Mesenchymal stem cell (in vitro differentiated cells and primary cell): ENCODE measurements around the gene CHPT1.

Experiments used
- DNase-seq: peaks from one replicate; pipeline ENCODE4 v3.0.0-alpha.2; 2013
- H2AFZ ChIP-seq: one replicate; pipeline ENCODE4 v1.6.1; 2013; ENCODE audit warnings: low read depth, mild to moderate bottlenecking, control low read depth, inconsistent platforms, low read length, moderate library complexity
- H2AK5ac ChIP-seq: 2 replicates; pipeline ENCODE4 v1.6.1; 2013; ENCODE audit warnings: low read length, moderate library complexity, mild to moderate bottlenecking, inconsistent platforms; ENCODE audit not compliant: severe bottlenecking
- H2BK120ac ChIP-seq: one replicate; pipeline ENCODE4 v1.6.1; 2013; ENCODE audit warnings: low read depth, mild to moderate bottlenecking, inconsistent platforms, low read length, moderate library complexity
- H2BK12ac ChIP-seq, 2 experiments: one replicate each; pipeline ENCODE4 v1.6.1; 2013; ENCODE audit warnings: inconsistent platforms in 2 of 2, low read length in 2 of 2, mild to moderate bottlenecking in 2 of 2, moderate library complexity in 2 of 2, control low read depth in 1 of 2
- H2BK15ac ChIP-seq: one replicate; pipeline ENCODE4 v1.6.1; 2013; ENCODE audit warnings: mild to moderate bottlenecking, low read depth, inconsistent platforms; ENCODE audit not compliant: poor library complexity, severe bottlenecking
- H2BK5ac ChIP-seq: 2 replicates; pipeline ENCODE4 v1.6.1; 2013; ENCODE audit warnings: low read depth, mild to moderate bottlenecking, low read length, control low read depth, inconsistent platforms; ENCODE audit not compliant: poor library complexity, severe bottlenecking
- H3K14ac ChIP-seq, 2 experiments: one replicate each; pipeline ENCODE4 v1.6.1; 2013; ENCODE audit warnings: inconsistent platforms in 2 of 2, low read length in 2 of 2, control low read depth in 1 of 2, mild to moderate bottlenecking in 1 of 2, moderate library complexity in 1 of 2
- H3K18ac ChIP-seq, 2 experiments: one replicate each; pipeline ENCODE4 v1.6.1; 2013; ENCODE audit warnings: inconsistent platforms in 2 of 2, low read length in 2 of 2, control low read depth in 1 of 2, low read depth in 1 of 2, mild to moderate bottlenecking in 1 of 2
- H3K23ac ChIP-seq, 2 experiments: one replicate each; pipeline ENCODE4 v1.6.1; 2013; ENCODE audit warnings: inconsistent platforms in 2 of 2, low read length in 2 of 2, mild to moderate bottlenecking in 2 of 2, moderate library complexity in 2 of 2, control low read depth in 1 of 2
- H3K27ac ChIP-seq: 2 replicates; pipeline ENCODE4 v1.5.1; 2013; ENCODE audit warnings: mild to moderate bottlenecking, moderate library complexity, low read length, control low read depth, inconsistent platforms; ENCODE audit not compliant: poor library complexity, severe bottlenecking
- H3K27me3 ChIP-seq, 2 experiments: 2 replicates each; pipeline versions ENCODE4 v1.6.1 to v1.7.0; 2013; ENCODE audit warnings: low read length in 2 of 2, mild to moderate bottlenecking in 2 of 2, moderate library complexity in 2 of 2, control low read depth in 1 of 2, inconsistent platforms in 1 of 2; ENCODE audit not compliant: control insufficient read depth in 1 of 2, insufficient read depth in 1 of 2
- H3K36me3 ChIP-seq, 2 experiments: 2 replicates each; pipeline versions ENCODE4 v1.6.1 to v1.7.0; 2013; ENCODE audit warnings: low read length in 2 of 2, control low read depth in 1 of 2, inconsistent platforms in 1 of 2, low read depth in 1 of 2, mild to moderate bottlenecking in 1 of 2; ENCODE audit not compliant: insufficient read depth in 2 of 2, control insufficient read depth in 1 of 2
- H3K4ac ChIP-seq, 2 experiments: one replicate each; pipeline ENCODE4 v1.6.1; 2013; ENCODE audit warnings: inconsistent platforms in 2 of 2, low read length in 2 of 2, mild to moderate bottlenecking in 2 of 2, moderate library complexity in 2 of 2, control low read depth in 1 of 2, low read depth in 1 of 2
- H3K4me1 ChIP-seq: 2 replicates; pipeline ENCODE4 v1.6.1; 2013; ENCODE audit warnings: low read depth, low read length, control low read depth; ENCODE audit not compliant: control insufficient read depth, insufficient read depth
- H3K4me2 ChIP-seq: 2 replicates; pipeline ENCODE4 v1.6.1; 2013; ENCODE audit warnings: low read length, mild to moderate bottlenecking, inconsistent platforms; ENCODE audit not compliant: poor library complexity, severe bottlenecking
- H3K4me3 ChIP-seq, 2 experiments: 2 replicates each; pipeline versions ENCODE4 v1.5.1 to v1.7.0; 2013; ENCODE audit warnings: low read length in 2 of 2, mild to moderate bottlenecking in 2 of 2, control low read depth in 1 of 2, low read depth in 1 of 2; ENCODE audit not compliant: insufficient read depth in 1 of 2
- H3K79me1 ChIP-seq: replicated peaks from 2 replicates; pipeline ENCODE4 v1.6.1; 2013; ENCODE audit warnings: mild to moderate bottlenecking, control low read depth, low read length, inconsistent platforms; ENCODE audit not compliant: poor library complexity, severe bottlenecking
- H3K9ac ChIP-seq: 2 replicates; pipeline ENCODE4 v1.7.0; 2013; ENCODE audit warnings: mild to moderate bottlenecking, low read length, moderate library complexity
- H3K9me3 ChIP-seq: 2 replicates; pipeline ENCODE4 v1.7.0; 2013; ENCODE audit warnings: mild to moderate bottlenecking, low read length; ENCODE audit not compliant: control insufficient read depth
- H4K8ac ChIP-seq: one replicate; pipeline ENCODE4 v1.6.1; 2013; ENCODE audit warnings: inconsistent platforms, mild to moderate bottlenecking, low read length, moderate library complexity
- H4K91ac ChIP-seq: one replicate; pipeline ENCODE4 v1.6.1; 2013; ENCODE audit warnings: mild to moderate bottlenecking, low read length, inconsistent platforms
- WGBS: methylation state at CpG from one replicate; pipeline ENCODE4 v1.1.7; 2013; ENCODE audit warnings: mixed read lengths; 5-methylcytosine and 5-hydroxymethylcytosine counted together

Gene CHPT1

DNA sequence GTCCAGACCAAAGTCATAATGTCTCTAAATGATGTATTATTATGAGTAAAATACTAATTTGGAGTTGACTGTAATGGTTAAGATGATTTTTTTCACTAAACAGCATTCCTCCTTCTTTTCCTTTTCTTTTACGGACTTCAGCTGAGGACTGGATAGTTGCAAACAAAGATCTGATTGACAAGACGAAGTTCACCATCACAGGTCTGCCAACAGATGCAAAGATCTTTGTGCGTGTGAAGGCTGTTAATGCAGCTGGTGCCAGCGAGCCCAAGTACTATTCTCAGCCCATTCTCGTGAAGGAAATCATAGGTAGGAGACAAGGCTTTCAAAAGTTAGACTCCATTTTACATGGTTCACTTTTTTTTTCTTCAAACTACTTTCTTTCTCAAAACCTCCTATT, 29.8 kb upstream of the CHPT1 start:
- no peak overlapping the region for H2BK120ac ChIP-seq
- WGBS: 95% methylated on average over 4 of the region's 5 CpGs
- H3K4me1 ChIP-seq: no peaks in the 10 kb centered on the region
- no peak overlapping the region for H2BK5ac ChIP-seq
- H3K14ac ChIP-seq: no peak overlapping the region
- no peak overlapping the region for H2BK15ac ChIP-seq
- H3K27ac ChIP-seq: no peak overlapping the region
- no peak overlapping the region for H3K4me2 ChIP-seq
- H3K23ac ChIP-seq: no peak overlapping the region
- no peaks in the 10 kb centered on the region for H3K79me1 ChIP-seq
- DNase-seq: no peak
- no peak overlapping the region for H3K9ac ChIP-seq
- no peak overlapping the region for H3K4me3 ChIP-seq
- no peak overlapping the region for H4K8ac ChIP-seq
- no peak overlapping the region for H3K4ac ChIP-seq
- no peaks in the 10 kb centered on the region for H3K9me3 ChIP-seq
- H2AFZ ChIP-seq: no peak overlapping the region
- peaks cover 0 to 15% of the 10 kb centered on the region in 2 experiments for H3K27me3 ChIP-seq
- H4K91ac ChIP-seq: no peak overlapping the region
- no peaks in the 10 kb centered on the region for H3K36me3 ChIP-seq
- H2AK5ac ChIP-seq: no peak overlapping the region
- no peak overlapping the region for H3K18ac ChIP-seq
- no peak overlapping the region for H2BK12ac ChIP-seq

DNA sequence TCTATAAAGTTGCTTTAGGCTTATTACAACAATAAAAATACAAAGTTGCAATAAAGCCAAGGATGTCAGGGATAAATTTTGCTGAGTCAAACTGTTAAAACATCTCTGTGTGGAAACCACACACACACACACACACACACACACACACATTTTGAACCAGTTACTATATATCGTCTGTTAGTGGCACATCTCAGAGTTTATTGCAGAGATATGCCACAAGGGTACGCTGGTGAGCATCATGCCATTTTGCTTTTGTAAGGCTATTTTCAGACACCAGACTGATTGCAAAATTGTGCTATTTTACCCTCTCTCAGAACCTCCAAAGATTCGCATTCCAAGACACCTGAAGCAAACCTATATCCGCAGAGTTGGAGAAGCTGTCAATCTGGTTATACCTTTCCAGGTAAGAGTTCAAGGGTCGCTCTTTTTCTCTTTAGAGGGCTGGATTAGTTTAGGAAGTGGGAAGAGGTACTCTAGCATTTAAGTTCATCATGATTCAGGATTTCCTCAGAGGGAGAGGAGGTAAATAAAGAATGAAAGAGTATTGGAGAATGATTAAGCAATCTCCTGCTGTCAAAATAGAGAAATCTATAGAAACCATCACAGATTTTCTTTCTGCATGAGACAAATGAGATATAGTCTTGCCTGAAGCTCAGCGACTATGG, 27.3 kb upstream of the CHPT1 start:
- H3K23ac ChIP-seq: no peak overlapping the region
- DNase-seq: peak; percentile 58
- H3K4me3 ChIP-seq: no peak overlapping the region
- no peaks in the 10 kb centered on the region for H3K9me3 ChIP-seq
- H4K91ac ChIP-seq: no peak overlapping the region
- no peak overlapping the region for H3K27ac ChIP-seq
- no peak overlapping the region for H2AK5ac ChIP-seq
- H3K4ac ChIP-seq: no peak overlapping the region
- no peak overlapping the region for H2BK5ac ChIP-seq
- H3K27me3 ChIP-seq: peaks cover 0 to 9% of the 10 kb centered on the region in 2 experiments
- H3K4me1 ChIP-seq: no peaks in the 10 kb centered on the region
- no peak overlapping the region for H3K4me2 ChIP-seq
- no peak overlapping the region for H2BK12ac ChIP-seq
- H3K79me1 ChIP-seq: no peaks in the 10 kb centered on the region
- no peak overlapping the region for H2AFZ ChIP-seq
- H2BK120ac ChIP-seq: no peak overlapping the region
- H3K18ac ChIP-seq: no peak overlapping the region
- 65% methylated on average over 6 of the region's 6 CpGs for WGBS
- no peak overlapping the region for H2BK15ac ChIP-seq
- H4K8ac ChIP-seq: no peak overlapping the region
- H3K36me3 ChIP-seq: no peaks in the 10 kb centered on the region
- no peak overlapping the region for H3K9ac ChIP-seq
- H3K14ac ChIP-seq: no peak overlapping the region

DNA sequence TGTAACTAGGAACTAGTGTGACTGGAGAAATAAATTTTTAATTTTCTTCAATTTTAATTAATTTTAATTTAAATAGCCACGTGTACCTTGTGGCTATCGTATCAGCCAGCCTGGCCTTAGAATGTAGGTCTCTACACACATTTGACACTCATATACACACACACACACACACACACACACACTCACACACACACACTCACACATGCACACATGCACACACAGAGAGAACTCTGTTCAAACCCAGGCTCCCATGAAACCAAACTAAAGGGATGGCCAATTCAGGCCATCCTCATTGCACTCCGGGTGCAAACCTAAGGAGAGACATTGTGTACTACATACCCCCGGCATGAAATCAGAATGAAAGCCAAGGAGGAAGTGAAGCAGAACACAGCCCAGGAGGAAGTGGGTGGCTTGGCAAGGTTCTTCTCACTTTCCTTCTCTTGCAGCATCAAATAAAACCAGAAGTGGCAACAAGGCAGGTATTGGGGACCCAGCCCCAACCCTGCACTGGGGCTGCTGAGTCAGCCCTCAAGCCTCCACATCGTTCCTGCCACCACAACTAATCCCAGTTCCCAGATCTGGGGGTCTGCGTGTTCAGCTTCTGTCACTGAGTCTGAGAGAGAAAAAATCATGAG, 26.2 kb upstream of the CHPT1 start:
- Histone ChIP-seq H3K14ac (no peak overlapping the region), H2BK5ac (no peak overlapping the region), H3K9me3 (no peaks in the 10 kb centered on the region), H2BK120ac (no peak overlapping the region), H3K18ac (no peak overlapping the region), H3K27me3 (peaks cover 0 to 2% of the 10 kb centered on the region in 2 experiments), H4K91ac (no peak overlapping the region), H3K27ac (no peak overlapping the region), H3K4me3 (no peak overlapping the region), H2AK5ac (no peak overlapping the region), H2BK12ac (no peak overlapping the region), H2AFZ (no peak overlapping the region), H3K36me3 (no peaks in the 10 kb centered on the region), H3K79me1 (no peaks in the 10 kb centered on the region), H3K4me2 (no peak overlapping the region), H4K8ac (no peak overlapping the region), H3K4ac (no peak overlapping the region), H3K9ac (no peak overlapping the region), H2BK15ac (no peak overlapping the region), H3K4me1 (no peaks in the 10 kb centered on the region), H3K23ac (no peak overlapping the region)
- WGBS: 79% methylated on average over 6 of the region's 6 CpGs
- DNase-seq: no peak

DNA sequence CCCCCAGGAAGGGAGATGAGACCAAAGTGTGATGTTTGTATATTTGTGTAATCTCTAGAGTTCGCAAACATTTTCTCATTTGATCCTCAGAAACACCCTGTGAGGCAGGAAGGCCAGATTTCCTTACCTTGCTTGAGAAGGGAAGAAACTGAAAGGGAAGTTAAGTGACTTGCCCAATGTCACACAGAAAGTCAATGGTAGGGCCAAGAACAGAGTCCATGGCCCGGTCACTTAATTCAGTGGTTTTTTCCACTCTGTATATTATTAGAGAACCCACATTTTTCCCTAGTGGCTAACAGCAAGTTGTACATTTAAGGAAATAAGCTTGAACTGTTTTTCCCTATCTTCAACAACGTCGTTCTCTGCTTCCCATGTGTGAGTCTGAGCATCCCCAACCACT, 25.6 kb upstream of the CHPT1 start:
- 91% methylated on average over 4 of the region's 4 CpGs for WGBS
- H3K4me1 ChIP-seq: no peaks in the 10 kb centered on the region
- no peak overlapping the region for H2BK15ac ChIP-seq
- no peaks in the 10 kb centered on the region for H3K79me1 ChIP-seq
- H2BK12ac ChIP-seq: no peak overlapping the region
- no peak overlapping the region for H4K91ac ChIP-seq
- H2AK5ac ChIP-seq: no peak overlapping the region
- no peak overlapping the region for H2AFZ ChIP-seq
- no peak for DNase-seq
- no peaks in the 10 kb centered on the region for H3K9me3 ChIP-seq
- H3K23ac ChIP-seq: no peak overlapping the region
- H3K4me3 ChIP-seq: no peak overlapping the region
- no peak overlapping the region for H3K14ac ChIP-seq
- H3K27ac ChIP-seq: no peak overlapping the region
- no peak overlapping the region for H3K18ac ChIP-seq
- no peak overlapping the region for H3K9ac ChIP-seq
- no peak overlapping the region for H2BK120ac ChIP-seq
- H3K27me3 ChIP-seq: no peaks in the 10 kb centered on the region
- H4K8ac ChIP-seq: no peak overlapping the region
- H2BK5ac ChIP-seq: no peak overlapping the region
- H3K36me3 ChIP-seq: no peaks in the 10 kb centered on the region
- H3K4ac ChIP-seq: no peak overlapping the region
- H3K4me2 ChIP-seq: no peak overlapping the region
